ENCODE data around the gene COL3A1.

DNA sequence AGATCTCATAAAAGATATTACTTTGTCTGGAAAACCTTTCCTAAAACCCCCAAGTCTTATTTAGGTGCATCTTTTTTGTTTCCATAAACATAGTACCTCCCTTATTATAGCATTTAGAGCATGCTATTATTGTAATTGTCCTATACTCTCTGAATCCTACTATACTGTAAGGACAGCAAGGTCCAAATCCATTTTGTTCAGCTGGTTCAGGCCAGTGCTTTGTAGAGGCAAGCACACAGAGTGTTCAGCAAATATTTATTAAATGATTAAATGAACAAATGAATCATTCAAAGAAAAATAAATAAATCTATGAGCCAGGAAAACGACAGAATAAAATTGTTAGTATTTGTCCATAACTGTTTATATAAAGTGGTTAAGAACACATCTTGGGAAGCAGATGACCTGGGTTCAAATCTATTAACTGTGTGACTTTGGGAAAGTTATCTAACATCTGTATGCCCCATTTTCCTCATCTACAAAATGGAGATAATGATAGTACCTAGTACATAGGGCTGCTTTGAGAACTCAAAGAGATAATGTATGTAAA, 86.0 kb downstream of the COL3A1 start:
- TF ChIP-seq, protein P1, sequence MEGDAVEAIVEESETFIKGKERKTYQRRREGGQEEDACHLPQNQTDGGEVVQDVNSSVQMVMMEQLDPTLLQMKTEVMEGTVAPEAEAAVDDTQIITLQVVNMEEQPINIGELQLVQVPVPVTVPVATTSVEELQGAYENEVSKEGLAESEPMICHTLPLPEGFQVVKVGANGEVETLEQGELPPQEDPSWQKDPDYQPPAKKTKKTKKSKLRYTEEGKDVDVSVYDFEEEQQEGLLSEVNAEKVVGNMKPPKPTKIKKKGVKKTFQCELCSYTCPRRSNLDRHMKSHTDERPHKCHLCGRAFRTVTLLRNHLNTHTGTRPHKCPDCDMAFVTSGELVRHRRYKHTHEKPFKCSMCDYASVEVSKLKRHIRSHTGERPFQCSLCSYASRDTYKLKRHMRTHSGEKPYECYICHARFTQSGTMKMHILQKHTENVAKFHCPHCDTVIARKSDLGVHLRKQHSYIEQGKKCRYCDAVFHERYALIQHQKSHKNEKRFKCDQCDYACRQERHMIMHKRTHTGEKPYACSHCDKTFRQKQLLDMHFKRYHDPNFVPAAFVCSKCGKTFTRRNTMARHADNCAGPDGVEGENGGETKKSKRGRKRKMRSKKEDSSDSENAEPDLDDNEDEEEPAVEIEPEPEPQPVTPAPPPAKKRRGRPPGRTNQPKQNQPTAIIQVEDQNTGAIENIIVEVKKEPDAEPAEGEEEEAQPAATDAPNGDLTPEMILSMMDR (conservative IDR thresholded peaks at IDR 0.05; ENCODE audit: low read length) = no peak
- TF ChIP-seq EZH2phosphoT487 (IDR thresholded peaks at IDR 0.05; ENCODE audit: borderline replicate concordance) = no peak

All from Loucy (cell line).